ENCODE measurements around the gene SLC22A5.
A peak's percentile ranks its signal among the peaks of the same experiment; 100 is the strongest.

Gene SLC22A5

GRCh38 chr5:132369474-132370180 is at the start of gene SLC22A5:
Gene SLC22A5 (plus strand): TSS chr5:132369710. CDS start chr5:132369973, 263 bp downstream.
- DNase-seq (ENCODE audit: low spot score), result peak; percentile 87

- no peak for DNase-seq (ENCODE audit: low spot score)
Measured at GRCh38 chr5:132319975-132320374, 49.5 kb upstream of the SLC22A5 start.

GRCh38 chr5:132321109-132321721 is 48.3 kb upstream of the SLC22A5 start:
- no peak for DNase-seq (ENCODE audit: low spot score)

- DNase-seq (ENCODE audit: low spot score), result no peak
Measured at GRCh38 chr5:132322266-132322665, 47.2 kb upstream of the SLC22A5 start.

GRCh38 chr5:132323202-132323601 is 46.3 kb upstream of the SLC22A5 start:
- no peak for DNase-seq (ENCODE audit: low spot score)

GRCh38 chr5:132325691-132326090 is 43.8 kb upstream of the SLC22A5 start:
- no peak for DNase-seq (ENCODE audit: low spot score)

GRCh38 chr5:132327252-132327955 is 42.1 kb upstream of the SLC22A5 start:
- no peak for DNase-seq (ENCODE audit: low spot score)

GRCh38 chr5:132334812-132335211 is 34.7 kb upstream of the SLC22A5 start:
- DNase-seq (ENCODE audit: low spot score), result no peak

GRCh38 chr5:132335402-132335801 is 34.1 kb upstream of the SLC22A5 start:
- DNase-seq (ENCODE audit: low spot score), result no peak

GRCh38 chr5:132339502-132339901 is 30.0 kb upstream of the SLC22A5 start:
- no peak for DNase-seq (ENCODE audit: low spot score)

GRCh38 chr5:132342291-132343180 is 27.0 kb upstream of the SLC22A5 start:
- DNase-seq (ENCODE audit: low spot score), result no peak

- DNase-seq (ENCODE audit: low spot score), result no peak
Measured at GRCh38 chr5:132344775-132345514, 24.6 kb upstream of the SLC22A5 start.

- no peak for DNase-seq (ENCODE audit: low spot score)
Measured at GRCh38 chr5:132353486-132353995, 16.0 kb upstream of the SLC22A5 start.

GRCh38 chr5:132354381-132355139 is 14.9 kb upstream of the SLC22A5 start:
- DNase-seq (ENCODE audit: low spot score), result no peak

- no peak for DNase-seq (ENCODE audit: low spot score)
Measured at GRCh38 chr5:132355140-132355765, 14.3 kb upstream of the SLC22A5 start.

- no peak for DNase-seq (ENCODE audit: low spot score)
Measured at GRCh38 chr5:132358775-132359174, 10.7 kb upstream of the SLC22A5 start.

GRCh38 chr5:132362086-132362485 is 7.4 kb upstream of the SLC22A5 start:
- no peak for DNase-seq (ENCODE audit: low spot score)

- DNase-seq (ENCODE audit: low spot score), result peak; percentile 70
Measured at GRCh38 chr5:132363431-132364112, 5.9 kb upstream of the SLC22A5 start.

GRCh38 chr5:132364319-132364718 is 5.2 kb upstream of the SLC22A5 start:
- peak; percentile 60 for DNase-seq (ENCODE audit: low spot score)
